ENCODE results near the gene TBC1D22A. TPM values are rescaled to one million over a fixed set of nuclear protein-coding genes. Genes with fewer than 3 reads are reported as not detected.

TBC1D22A gene
- total RNA-seq, 1 donor from 2014 or later, result 24.2 TPM

DNA sequence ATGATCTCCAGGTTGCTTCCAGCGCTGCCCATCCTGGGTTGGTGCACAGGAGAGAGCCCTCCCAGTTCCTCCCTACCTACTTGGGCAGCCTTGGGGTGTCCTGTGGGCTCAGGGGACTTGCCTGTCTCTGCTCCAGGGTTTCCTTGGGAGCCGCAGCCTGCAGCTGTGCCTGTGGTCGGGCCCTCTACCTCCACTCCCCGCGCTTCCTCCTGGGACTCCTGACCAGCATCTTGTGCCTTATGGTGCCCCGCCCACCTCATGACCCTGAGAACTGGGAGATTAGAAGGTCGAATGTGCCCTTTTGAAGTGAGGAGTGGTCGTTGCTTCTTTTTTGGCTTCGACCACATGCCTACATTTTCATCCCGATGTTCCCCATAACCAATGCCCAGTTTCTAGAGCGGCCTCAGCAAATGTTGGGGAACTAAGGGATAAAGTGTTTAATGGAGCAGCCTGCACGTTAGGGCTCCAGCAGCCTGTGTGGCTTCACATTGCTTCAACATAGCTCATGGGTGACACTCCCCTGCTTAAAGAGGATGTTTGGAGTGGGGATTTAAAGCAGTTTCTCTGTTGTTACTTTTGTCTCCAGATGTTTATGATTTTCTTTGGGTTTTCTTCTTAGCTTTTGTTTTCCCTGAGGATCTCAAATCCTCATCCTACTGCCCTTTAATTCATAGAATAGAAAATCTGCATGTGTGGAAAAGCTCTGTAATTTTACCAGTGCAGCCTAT lies 248.8 kb downstream of the TBC1D22A start:
- Mint-ChIP-seq H3K27me3 (ENCODE audit: low read depth, unreplicated experiment) (no peaks in the 10 kb centered on the region), H3K27ac (ENCODE audit: unreplicated experiment) (no peak overlapping the region), H3K36me3 (ENCODE audit: low read depth, unreplicated experiment) (peaks cover 6% of the 10 kb centered on the region), H3K4me1 (ENCODE audit: low read depth, unreplicated experiment) (peaks cover 5% of the 10 kb centered on the region), H3K9me3 (ENCODE audit: unreplicated experiment) (no peaks in the 10 kb centered on the region), H3K4me3 (ENCODE audit: unreplicated experiment) (no peak overlapping the region)
- Histone ChIP-seq H3K36me3 (ENCODE audit: insufficient read depth, low read length) (peaks cover 5% of the 10 kb centered on the region), H3K27ac (ENCODE audit: low read depth, low read length) (no peak overlapping the region), H3K9me3 (ENCODE audit: insufficient read depth, low read depth, low read length) (no peaks in the 10 kb centered on the region), H3K79me2 (ENCODE audit: insufficient read depth, low read length) (no peaks in the 10 kb centered on the region), H4K20me1 (ENCODE audit: insufficient read depth, low read length) (peaks cover 66% of the 10 kb centered on the region), H2AFZ (ENCODE audit: low read depth, low read length) (no peak overlapping the region), H3K4me2 (ENCODE audit: low read length) (no peak overlapping the region), H3K4me3 (ENCODE audit: insufficient read depth, low read depth, low read length) (no peak overlapping the region), H3K9ac (ENCODE audit: low read length) (no peak overlapping the region), H3K4me1 (ENCODE audit: insufficient read depth, low read length) (peaks cover 6% of the 10 kb centered on the region), H3K27me3 (ENCODE audit: insufficient read depth, low read length) (no peaks in the 10 kb centered on the region)
- no peak for FAIRE-seq
- TF ChIP-seq EZH2 (IDR thresholded peaks at IDR 0.05; ENCODE audit: insufficient read depth, low read length), result no peak
- TF ChIP-seq, protein P1, sequence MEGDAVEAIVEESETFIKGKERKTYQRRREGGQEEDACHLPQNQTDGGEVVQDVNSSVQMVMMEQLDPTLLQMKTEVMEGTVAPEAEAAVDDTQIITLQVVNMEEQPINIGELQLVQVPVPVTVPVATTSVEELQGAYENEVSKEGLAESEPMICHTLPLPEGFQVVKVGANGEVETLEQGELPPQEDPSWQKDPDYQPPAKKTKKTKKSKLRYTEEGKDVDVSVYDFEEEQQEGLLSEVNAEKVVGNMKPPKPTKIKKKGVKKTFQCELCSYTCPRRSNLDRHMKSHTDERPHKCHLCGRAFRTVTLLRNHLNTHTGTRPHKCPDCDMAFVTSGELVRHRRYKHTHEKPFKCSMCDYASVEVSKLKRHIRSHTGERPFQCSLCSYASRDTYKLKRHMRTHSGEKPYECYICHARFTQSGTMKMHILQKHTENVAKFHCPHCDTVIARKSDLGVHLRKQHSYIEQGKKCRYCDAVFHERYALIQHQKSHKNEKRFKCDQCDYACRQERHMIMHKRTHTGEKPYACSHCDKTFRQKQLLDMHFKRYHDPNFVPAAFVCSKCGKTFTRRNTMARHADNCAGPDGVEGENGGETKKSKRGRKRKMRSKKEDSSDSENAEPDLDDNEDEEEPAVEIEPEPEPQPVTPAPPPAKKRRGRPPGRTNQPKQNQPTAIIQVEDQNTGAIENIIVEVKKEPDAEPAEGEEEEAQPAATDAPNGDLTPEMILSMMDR (IDR thresholded peaks at IDR 0.05; ENCODE audit: insufficient read depth, low read depth, low read length), result no peak
- DNase-seq (ENCODE audit: low read depth), result no peak

DNA sequence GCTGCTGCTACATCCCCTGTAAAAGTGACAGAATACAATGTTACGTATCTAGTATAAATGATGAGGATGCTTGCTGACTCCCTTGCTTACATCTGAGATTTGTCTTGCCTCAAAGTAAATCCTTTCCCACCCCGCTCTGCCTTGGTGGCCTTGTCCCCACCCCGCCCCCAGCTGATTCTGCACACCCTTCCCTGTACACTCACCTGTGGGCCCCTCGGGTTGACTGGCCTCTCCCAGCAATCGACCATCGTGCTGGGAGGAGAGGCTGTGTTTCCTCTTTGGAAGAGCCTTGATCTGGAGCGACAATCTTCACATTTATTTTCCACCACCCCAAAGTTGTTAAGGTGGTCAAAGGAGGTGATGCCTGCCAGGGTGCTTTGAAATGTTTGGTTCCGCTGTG lies 249.4 kb downstream of the TBC1D22A start:
- Histone ChIP-seq H3K79me2 (ENCODE audit: insufficient read depth, low read length) (no peaks in the 10 kb centered on the region), H3K4me2 (ENCODE audit: low read length) (no peak overlapping the region), H3K36me3 (ENCODE audit: insufficient read depth, low read length) (peaks cover 5% of the 10 kb centered on the region), H3K4me3 (ENCODE audit: insufficient read depth, low read depth, low read length) (no peak overlapping the region), H2AFZ (ENCODE audit: low read depth, low read length) (no peak overlapping the region), H3K4me1 (ENCODE audit: insufficient read depth, low read length) (peaks cover 6% of the 10 kb centered on the region), H3K27ac (ENCODE audit: low read depth, low read length) (no peak overlapping the region), H3K9me3 (ENCODE audit: insufficient read depth, low read depth, low read length) (no peaks in the 10 kb centered on the region), H3K27me3 (ENCODE audit: insufficient read depth, low read length) (no peaks in the 10 kb centered on the region), H3K9ac (ENCODE audit: low read length) (no peak overlapping the region), H4K20me1 (ENCODE audit: insufficient read depth, low read length) (peaks cover 64% of the 10 kb centered on the region)
- Mint-ChIP-seq H3K27me3 (ENCODE audit: low read depth, unreplicated experiment) (no peaks in the 10 kb centered on the region), H3K36me3 (ENCODE audit: low read depth, unreplicated experiment) (peaks cover 3% of the 10 kb centered on the region), H3K4me1 (ENCODE audit: low read depth, unreplicated experiment) (peaks cover 5% of the 10 kb centered on the region), H3K9me3 (ENCODE audit: unreplicated experiment) (no peaks in the 10 kb centered on the region), H3K27ac (ENCODE audit: unreplicated experiment) (no peak overlapping the region), H3K4me3 (ENCODE audit: unreplicated experiment) (no peak overlapping the region)
- no peak for TF ChIP-seq EZH2 (IDR thresholded peaks at IDR 0.05; ENCODE audit: insufficient read depth, low read length)
- TF ChIP-seq, protein P1 (IDR thresholded peaks at IDR 0.05; ENCODE audit: insufficient read depth, low read depth, low read length), result no peak
- no peak for DNase-seq (ENCODE audit: low read depth)
- FAIRE-seq, result no peak

Data from astrocyte (in vitro differentiated cells and primary cell).